ENCODE measurements around the gene ZNF141.
A peak's percentile ranks its signal among the peaks of the same experiment; 100 is the strongest.

The ZNF141 gene

GRCh38 chr4:336099-336892, 1.3 kb upstream of the ZNF141 start:
- DNase-seq (ENCODE audit: low read depth): peak; percentile 12
- H3K9me3 ChIP-seq (ENCODE audit: control insufficient read depth, low read length): peaks cover 3% of the 10 kb centered on the region
- peak overlapping the region; percentile 98 for H3K4me3 ChIP-seq (ENCODE audit: low read length)
- H3K9ac ChIP-seq (ENCODE audit: low read length): peak overlapping the region; percentile 94
- H3K27me3 ChIP-seq (replicated peaks; ENCODE audit: control insufficient read depth, insufficient read depth, low read length): no peaks in the 10 kb centered on the region
- H3K36me3 ChIP-seq (ENCODE audit: control insufficient read depth, insufficient read depth, low read length, severe bottlenecking): no peaks in the 10 kb centered on the region
- H3K4me1 ChIP-seq (ENCODE audit: control insufficient read depth, insufficient read depth, low read length): peaks cover 16% of the 10 kb centered on the region

DNA sequence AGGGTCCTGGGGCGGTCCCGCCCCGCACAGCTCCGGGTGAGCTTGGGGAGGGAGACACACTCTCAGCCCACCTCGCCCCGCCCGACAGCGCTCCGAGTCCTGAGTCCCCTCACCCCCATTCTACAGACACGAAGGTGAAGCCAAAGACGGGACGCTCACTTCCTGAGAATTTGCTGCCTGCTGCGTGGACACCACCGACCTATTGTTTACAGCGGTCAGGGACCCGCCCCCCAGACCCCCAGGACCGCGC, 796 bp upstream of the ZNF141 start:
- DNase-seq (ENCODE audit: low read depth): no peak
- Histone ChIP-seq H3K4me3 (ENCODE audit: low read length) (peak overlapping the region; percentile 98), H3K36me3 (ENCODE audit: control insufficient read depth, insufficient read depth, low read length, severe bottlenecking) (no peaks in the 10 kb centered on the region), H3K27me3 (replicated peaks; ENCODE audit: control insufficient read depth, insufficient read depth, low read length) (no peaks in the 10 kb centered on the region), H3K9me3 (ENCODE audit: control insufficient read depth, low read length) (peaks cover 7% of the 10 kb centered on the region), H3K9ac (ENCODE audit: low read length) (peak overlapping the region; percentile 94), H3K4me1 (ENCODE audit: control insufficient read depth, insufficient read depth, low read length) (peaks cover 16% of the 10 kb centered on the region)

DNA sequence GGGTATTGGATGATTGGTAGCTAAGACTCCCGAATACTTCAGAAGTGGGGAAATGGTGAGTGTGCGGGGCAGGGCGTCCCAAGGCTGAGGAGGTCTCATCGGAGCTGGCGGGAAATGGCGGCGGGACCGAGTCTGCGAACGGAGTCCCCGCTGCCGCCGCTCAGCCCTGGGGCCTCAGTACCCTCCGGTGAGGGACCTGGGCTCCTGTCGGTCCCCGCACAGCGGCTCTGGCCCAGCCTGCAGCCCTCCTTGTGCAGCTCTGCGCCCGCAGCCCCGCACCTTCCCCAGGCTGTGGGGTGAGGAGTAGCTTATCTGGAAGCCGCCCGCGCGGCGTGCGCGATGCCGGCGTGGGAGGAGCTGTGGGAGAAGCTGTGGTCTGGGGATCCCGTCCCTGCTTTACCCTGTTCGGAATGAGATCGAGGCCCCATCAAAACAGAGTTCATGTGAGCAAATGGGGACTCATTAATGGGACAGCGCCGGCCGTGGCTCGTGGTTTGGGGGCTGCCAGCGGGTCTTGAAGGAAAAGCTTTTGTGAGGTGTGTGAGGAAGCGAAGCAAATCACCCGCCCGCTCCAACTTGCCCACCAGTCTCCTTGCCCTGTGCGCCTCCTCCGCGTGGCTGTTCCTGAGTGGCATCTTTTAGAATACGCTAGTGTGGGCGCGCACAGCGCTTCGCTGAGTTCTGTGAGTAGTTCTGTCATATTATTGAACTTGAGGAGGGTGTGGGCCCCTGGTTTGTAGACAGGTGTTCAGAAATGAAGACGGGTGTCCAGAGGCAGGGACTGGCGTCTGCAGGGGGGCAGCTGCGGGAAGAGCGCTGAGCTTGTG, 531 bp downstream of the ZNF141 start:
- Histone ChIP-seq H3K4me1 (ENCODE audit: control insufficient read depth, insufficient read depth, low read length) (peaks cover 16% of the 10 kb centered on the region), H3K9ac (ENCODE audit: low read length) (peak overlapping the region; percentile 94), H3K27me3 (replicated peaks; ENCODE audit: control insufficient read depth, insufficient read depth, low read length) (no peaks in the 10 kb centered on the region), H3K9me3 (ENCODE audit: control insufficient read depth, low read length) (peaks cover 21% of the 10 kb centered on the region), H3K4me3 (ENCODE audit: low read length) (peak overlapping the region; percentile 98), H3K36me3 (ENCODE audit: control insufficient read depth, insufficient read depth, low read length, severe bottlenecking) (peaks cover 13% of the 10 kb centered on the region)
- DNase-seq (ENCODE audit: low read depth): peak; percentile 47

DNA sequence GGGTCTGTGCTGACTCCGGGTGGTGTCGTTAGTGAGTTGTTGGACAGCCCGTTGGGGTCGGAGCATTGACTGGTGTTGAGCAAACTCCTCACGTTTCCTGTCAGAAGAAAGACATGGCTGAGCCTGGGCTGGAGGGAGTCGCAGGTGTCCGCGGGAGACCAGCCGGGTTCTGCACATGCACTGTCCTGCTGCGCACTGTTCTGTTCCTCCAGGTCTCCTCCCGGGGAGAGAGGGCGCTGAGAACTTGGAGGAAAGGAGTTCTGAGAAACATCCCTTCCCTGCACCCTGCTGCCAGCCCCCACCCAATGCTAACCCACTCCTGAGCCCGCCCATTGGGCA, 1.1 kb downstream of the ZNF141 start:
- H3K9me3 ChIP-seq (ENCODE audit: control insufficient read depth, low read length): peaks cover 22% of the 10 kb centered on the region
- peaks cover 16% of the 10 kb centered on the region for H3K4me1 ChIP-seq (ENCODE audit: control insufficient read depth, insufficient read depth, low read length)
- peak overlapping the region; percentile 94 for H3K9ac ChIP-seq (ENCODE audit: low read length)
- H3K36me3 ChIP-seq (ENCODE audit: control insufficient read depth, insufficient read depth, low read length, severe bottlenecking): peaks cover 16% of the 10 kb centered on the region
- peak overlapping the region; percentile 98 for H3K4me3 ChIP-seq (ENCODE audit: low read length)
- H3K27me3 ChIP-seq (replicated peaks; ENCODE audit: control insufficient read depth, insufficient read depth, low read length): no peaks in the 10 kb centered on the region
- no peak for DNase-seq (ENCODE audit: low read depth)

DNA sequence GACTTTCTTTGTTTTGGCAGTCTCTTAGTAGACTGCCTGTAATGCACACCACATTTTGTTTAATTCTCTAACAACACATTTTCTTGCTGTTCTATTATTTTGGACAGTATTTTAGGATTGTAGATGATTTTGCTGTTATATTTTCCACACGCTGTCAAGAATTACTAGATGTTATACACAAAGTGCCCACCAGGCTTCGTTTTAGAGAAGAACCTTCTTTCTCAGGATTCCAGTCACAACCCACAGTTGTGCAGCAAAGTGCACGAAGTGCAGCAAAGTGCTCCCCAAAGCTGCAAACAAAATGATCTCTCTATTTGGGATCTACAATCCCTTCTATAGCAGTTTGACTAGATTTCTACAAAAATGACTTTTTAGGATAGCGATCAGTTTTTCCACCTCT, 2.4 kb downstream of the ZNF141 start:
- no peak overlapping the region for H3K4me3 ChIP-seq (ENCODE audit: low read length)
- H3K36me3 ChIP-seq (ENCODE audit: control insufficient read depth, insufficient read depth, low read length, severe bottlenecking): peaks cover 27% of the 10 kb centered on the region
- H3K9me3 ChIP-seq (ENCODE audit: control insufficient read depth, low read length): peaks cover 33% of the 10 kb centered on the region

GRCh38 chr4:373062-373839, 35.6 kb downstream of the ZNF141 start:
- no peak for DNase-seq (ENCODE audit: low read depth)
- Histone ChIP-seq H3K9ac (ENCODE audit: low read length) (no peak overlapping the region), H3K36me3 (ENCODE audit: control insufficient read depth, insufficient read depth, low read length, severe bottlenecking) (peaks cover 76% of the 10 kb centered on the region), H3K9me3 (ENCODE audit: control insufficient read depth, low read length) (peaks cover 98% of the 10 kb centered on the region), H3K4me3 (ENCODE audit: low read length) (peak overlapping the region; percentile 76), H3K27me3 (replicated peaks; ENCODE audit: control insufficient read depth, insufficient read depth, low read length) (no peaks in the 10 kb centered on the region), H3K4me1 (ENCODE audit: control insufficient read depth, insufficient read depth, low read length) (no peaks in the 10 kb centered on the region)

More for the DNA sequence above, 2.4 kb downstream of the ZNF141 start:
- peak; percentile 7 for DNase-seq (ENCODE audit: low read depth)
- Histone ChIP-seq H3K9ac (ENCODE audit: low read length) (no peak overlapping the region), H3K4me1 (ENCODE audit: control insufficient read depth, insufficient read depth, low read length) (peaks cover 16% of the 10 kb centered on the region), H3K27me3 (replicated peaks; ENCODE audit: control insufficient read depth, insufficient read depth, low read length) (no peaks in the 10 kb centered on the region)

- peak overlapping the region; percentile 76 for H3K4me3 ChIP-seq (ENCODE audit: low read length)
- peaks cover 77% of the 10 kb centered on the region for H3K36me3 ChIP-seq (ENCODE audit: control insufficient read depth, insufficient read depth, low read length, severe bottlenecking)
- DNase-seq (ENCODE audit: low read depth): no peak
- no peaks in the 10 kb centered on the region for H3K4me1 ChIP-seq (ENCODE audit: control insufficient read depth, insufficient read depth, low read length)
- H3K9me3 ChIP-seq (ENCODE audit: control insufficient read depth, low read length): peaks cover 98% of the 10 kb centered on the region
- H3K9ac ChIP-seq (ENCODE audit: low read length): no peak overlapping the region
- H3K27me3 ChIP-seq (replicated peaks; ENCODE audit: control insufficient read depth, insufficient read depth, low read length): no peaks in the 10 kb centered on the region
Measured at GRCh38 chr4:374298-375160, 36.9 kb downstream of the ZNF141 start.

DNA sequence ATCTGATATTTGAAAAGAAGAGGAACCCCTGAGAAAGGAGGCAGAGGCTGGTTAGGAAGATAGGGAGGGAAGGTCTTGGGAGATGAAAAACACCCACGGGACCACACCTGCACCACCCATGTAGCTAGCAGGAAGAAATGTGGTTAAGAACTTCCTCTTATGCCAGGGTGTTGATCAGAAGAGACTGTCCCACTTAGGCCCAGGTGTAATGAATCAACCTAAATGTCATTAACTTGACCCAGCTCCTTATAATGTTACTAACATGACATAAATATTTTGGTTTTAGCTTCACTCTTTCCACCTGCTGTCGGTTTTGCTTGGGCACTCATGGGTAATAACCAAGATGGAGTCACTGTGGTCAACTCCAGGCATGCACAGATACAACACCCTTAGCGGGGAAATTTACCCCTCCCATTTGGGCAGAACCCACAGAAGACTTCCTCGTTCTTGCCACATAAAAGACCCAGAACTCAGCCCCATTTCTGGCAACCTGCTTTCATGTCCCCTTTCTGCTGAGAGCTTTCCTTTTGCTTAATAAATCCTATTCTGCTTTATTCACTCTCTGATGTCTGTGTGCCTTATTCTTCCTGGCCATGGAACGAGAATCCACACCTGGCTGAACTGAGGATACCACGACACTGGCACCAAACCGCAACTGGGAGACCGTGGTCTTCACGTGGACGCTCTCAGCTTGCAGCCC, 46.8 kb downstream of the ZNF141 start:
- Histone ChIP-seq H3K9me3 (ENCODE audit: control insufficient read depth, low read length) (peaks cover 98% of the 10 kb centered on the region), H3K9ac (ENCODE audit: low read length) (no peak overlapping the region), H3K27me3 (replicated peaks; ENCODE audit: control insufficient read depth, insufficient read depth, low read length) (no peaks in the 10 kb centered on the region), H3K4me3 (ENCODE audit: low read length) (peak overlapping the region; percentile 62), H3K36me3 (ENCODE audit: control insufficient read depth, insufficient read depth, low read length, severe bottlenecking) (peaks cover 23% of the 10 kb centered on the region), H3K4me1 (ENCODE audit: control insufficient read depth, insufficient read depth, low read length) (no peaks in the 10 kb centered on the region)
- no peak for DNase-seq (ENCODE audit: low read depth)

DNA sequence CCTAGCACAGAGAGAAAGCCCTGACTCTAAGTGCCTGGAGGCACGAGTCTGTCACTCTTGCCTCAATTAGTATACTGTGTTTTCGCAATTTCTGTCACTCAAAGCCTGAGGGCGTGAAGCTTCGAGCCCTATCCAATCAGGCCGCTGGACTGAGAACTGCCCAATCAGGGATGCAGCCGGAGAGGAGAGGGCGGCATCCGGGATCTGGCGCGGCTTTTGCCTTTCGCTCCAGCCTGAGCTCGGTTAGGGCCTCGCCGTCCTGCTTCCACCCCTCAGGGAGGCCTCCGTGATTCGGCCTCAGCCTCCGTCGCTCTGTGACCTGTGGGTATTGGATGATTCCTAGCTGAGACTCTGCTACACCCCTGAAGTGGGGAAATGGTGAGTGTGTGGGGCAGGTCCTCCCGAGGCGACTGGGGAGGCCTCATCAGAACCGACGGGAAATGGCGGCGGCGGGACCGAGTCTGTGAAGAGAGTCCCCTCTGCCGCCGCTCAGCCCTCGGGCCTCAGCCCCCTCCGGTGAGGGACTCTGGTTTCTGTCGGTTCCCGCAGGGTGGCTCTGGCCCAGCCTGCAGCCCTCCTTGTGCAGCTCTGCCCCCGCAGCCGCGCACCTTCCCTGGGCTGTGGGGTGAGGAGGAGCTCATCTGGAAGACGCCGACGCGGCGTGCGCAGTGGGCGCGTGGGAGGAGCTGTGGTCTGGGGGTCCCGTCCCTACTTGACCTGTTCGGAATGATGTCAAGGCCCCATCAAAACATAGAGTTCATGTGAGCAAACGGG, 48.5 kb downstream of the ZNF141 start:
- no peak for DNase-seq (ENCODE audit: low read depth)
- H3K36me3 ChIP-seq (ENCODE audit: control insufficient read depth, insufficient read depth, low read length, severe bottlenecking): peaks cover 8% of the 10 kb centered on the region

GRCh38 chr4:386708-387105, 49.1 kb downstream of the ZNF141 start:
- DNase-seq (ENCODE audit: low read depth): no peak
- Histone ChIP-seq H3K27me3 (replicated peaks; ENCODE audit: control insufficient read depth, insufficient read depth, low read length) (no peaks in the 10 kb centered on the region), H3K4me3 (ENCODE audit: low read length) (peak overlapping the region; percentile 63), H3K9me3 (ENCODE audit: control insufficient read depth, low read length) (peaks cover 93% of the 10 kb centered on the region), H3K4me1 (ENCODE audit: control insufficient read depth, insufficient read depth, low read length) (no peaks in the 10 kb centered on the region), H3K9ac (ENCODE audit: low read length) (no peak overlapping the region), H3K36me3 (ENCODE audit: control insufficient read depth, insufficient read depth, low read length, severe bottlenecking) (peaks cover 8% of the 10 kb centered on the region)

More for the DNA sequence above, 48.5 kb downstream of the ZNF141 start:
- H3K4me3 ChIP-seq (ENCODE audit: low read length): peak overlapping the region; percentile 63
- H3K27me3 ChIP-seq (replicated peaks; ENCODE audit: control insufficient read depth, insufficient read depth, low read length): no peaks in the 10 kb centered on the region
- no peak overlapping the region for H3K9ac ChIP-seq (ENCODE audit: low read length)
- H3K4me1 ChIP-seq (ENCODE audit: control insufficient read depth, insufficient read depth, low read length): no peaks in the 10 kb centered on the region
- H3K9me3 ChIP-seq (ENCODE audit: control insufficient read depth, low read length): peaks cover 98% of the 10 kb centered on the region
